GM12875 (cell line): ENCODE data around the gene NSD1.

Experiments
- H3K4me3 ChIP-seq: one replicate; pipeline ENCODE4 v1.5.1; 2011; ENCODE audit warnings: low read depth, low read length, control low read depth
- TF ChIP-seq, protein P1 (sequence below): IDR thresholded peaks from 2 replicates; pipeline ENCODE4 v1.5.1; 2011; ENCODE audit warnings: low read depth, mild to moderate bottlenecking, control low read depth, inconsistent platforms, low read length, moderate library complexity, borderline replicate concordance; ENCODE audit not compliant: insufficient read depth

The NSD1 gene

DNA sequence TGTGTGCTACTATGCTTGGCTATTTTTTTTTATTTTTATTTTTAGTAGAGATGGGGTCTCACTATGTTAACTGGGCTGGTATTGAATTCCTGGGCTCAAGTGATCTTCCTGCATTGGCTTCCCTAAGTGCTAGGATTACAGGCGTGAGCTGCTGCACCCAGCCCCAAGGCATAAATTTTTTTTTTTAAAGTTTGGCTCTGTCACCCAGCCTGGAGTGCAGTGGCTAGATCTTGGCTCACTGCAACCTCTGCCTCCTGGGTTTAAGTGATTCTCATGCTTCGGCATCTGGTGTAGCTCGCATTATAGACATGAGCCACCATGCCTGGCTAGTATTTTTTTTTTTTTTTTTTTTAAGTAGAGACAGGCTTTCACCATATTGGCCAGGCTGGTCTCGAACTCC, 99.6 kb downstream of the NSD1 start:
- TF ChIP-seq, protein P1, sequence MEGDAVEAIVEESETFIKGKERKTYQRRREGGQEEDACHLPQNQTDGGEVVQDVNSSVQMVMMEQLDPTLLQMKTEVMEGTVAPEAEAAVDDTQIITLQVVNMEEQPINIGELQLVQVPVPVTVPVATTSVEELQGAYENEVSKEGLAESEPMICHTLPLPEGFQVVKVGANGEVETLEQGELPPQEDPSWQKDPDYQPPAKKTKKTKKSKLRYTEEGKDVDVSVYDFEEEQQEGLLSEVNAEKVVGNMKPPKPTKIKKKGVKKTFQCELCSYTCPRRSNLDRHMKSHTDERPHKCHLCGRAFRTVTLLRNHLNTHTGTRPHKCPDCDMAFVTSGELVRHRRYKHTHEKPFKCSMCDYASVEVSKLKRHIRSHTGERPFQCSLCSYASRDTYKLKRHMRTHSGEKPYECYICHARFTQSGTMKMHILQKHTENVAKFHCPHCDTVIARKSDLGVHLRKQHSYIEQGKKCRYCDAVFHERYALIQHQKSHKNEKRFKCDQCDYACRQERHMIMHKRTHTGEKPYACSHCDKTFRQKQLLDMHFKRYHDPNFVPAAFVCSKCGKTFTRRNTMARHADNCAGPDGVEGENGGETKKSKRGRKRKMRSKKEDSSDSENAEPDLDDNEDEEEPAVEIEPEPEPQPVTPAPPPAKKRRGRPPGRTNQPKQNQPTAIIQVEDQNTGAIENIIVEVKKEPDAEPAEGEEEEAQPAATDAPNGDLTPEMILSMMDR, result no peak
- H3K4me3 ChIP-seq, result no peak overlapping the region

GRCh38 chr5:177233802-177234201, 100.2 kb downstream of the NSD1 start:
- TF ChIP-seq, protein P1, result no peak
- no peak overlapping the region for H3K4me3 ChIP-seq

DNA sequence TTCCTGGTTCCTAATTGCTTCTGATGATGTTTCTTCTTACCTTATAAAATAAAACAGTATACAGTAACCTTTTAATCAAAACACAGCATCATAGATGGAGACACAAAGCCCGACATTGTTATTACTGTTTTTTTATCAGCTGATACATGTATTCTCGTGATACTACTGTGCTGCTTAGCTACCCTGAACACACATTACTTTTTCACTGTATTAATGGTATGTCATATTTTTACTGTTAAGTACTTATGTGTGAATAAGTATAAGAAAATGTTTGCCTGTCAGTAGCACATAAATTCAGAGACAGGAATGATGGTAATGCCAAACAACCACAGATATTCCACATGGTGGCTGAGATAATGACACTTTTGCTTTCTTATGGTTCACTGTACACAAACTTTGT, 101.3 kb downstream of the NSD1 start:
- TF ChIP-seq, protein P1, result no peak
- no peak overlapping the region for H3K4me3 ChIP-seq

DNA sequence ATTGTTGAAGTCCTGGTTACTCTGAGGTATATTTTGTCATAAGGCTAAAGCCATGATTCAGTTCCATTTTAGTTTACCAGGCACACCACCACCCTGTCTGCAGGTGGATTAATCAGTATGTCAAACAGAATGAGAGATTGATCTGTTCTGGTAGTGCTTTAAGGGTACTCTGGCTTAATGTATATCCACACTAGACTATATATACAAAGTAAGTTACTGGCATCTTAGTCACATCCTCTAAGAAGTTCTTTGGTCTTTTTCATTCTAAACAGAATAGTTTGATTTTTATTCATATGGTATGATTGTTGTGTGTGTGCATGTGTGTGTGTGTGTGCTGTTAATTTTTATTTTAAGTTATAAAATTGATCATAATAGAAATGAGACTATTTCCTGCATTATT, 108.2 kb downstream of the NSD1 start:
- TF ChIP-seq, protein P1, result no peak
- no peak overlapping the region for H3K4me3 ChIP-seq

DNA sequence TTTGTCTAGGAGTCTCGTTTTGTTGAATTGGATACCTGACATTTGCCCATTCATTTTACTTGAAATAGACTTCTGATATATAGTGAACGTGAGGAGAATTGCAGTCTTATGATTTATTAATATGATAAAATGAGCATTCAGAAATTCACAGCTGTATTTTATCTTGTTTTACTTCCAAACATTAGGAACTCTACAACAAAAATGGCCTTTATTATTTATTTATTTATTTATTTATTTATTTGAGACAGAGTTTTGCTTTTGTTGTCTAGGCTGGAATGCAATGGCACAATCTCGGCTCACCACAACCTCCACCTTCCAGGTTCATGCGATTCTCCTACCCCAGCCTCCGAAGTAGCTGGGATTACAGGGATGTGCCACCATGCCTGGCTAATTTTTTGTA, 108.7 kb downstream of the NSD1 start:
- H3K4me3 ChIP-seq, result no peak overlapping the region
- TF ChIP-seq, protein P1, result no peak

DNA sequence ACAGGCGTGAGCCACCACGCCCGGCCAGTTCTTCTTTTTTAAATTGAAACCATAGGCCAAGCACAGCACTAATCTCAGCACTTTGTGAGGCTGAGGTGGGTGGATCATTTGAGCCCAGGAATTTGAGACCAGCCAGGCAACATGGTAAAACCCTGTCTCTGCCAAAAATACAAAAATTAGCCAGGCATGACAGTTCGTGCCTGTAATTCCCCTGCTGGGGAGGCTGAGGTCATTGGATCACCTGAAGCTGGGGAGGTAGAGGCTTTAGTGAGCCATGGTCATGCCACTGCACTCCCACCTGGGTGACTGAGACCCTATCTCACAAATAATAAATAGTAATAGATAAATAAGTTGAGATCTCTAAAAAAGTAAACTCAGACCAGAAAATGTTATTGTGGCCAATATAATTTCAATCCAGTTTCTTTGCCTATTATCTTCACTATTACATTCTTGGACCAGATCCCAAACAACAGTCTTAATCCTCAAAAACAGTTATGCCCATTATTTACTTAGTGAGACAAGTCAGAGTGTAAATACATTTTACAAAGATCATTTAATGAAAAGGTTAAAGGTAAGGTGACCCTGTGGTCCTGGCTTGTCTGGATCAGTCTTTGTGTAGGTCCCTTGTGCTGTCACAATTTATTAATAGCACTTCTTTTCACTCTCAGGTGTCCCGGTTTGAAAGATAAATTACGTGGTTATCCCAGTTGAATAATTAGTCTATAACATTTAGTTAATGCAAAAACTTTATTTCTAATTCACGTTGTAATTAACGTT, 116.4 kb downstream of the NSD1 start:
- TF ChIP-seq, protein P1, result no peak
- no peak overlapping the region for H3K4me3 ChIP-seq

DNA sequence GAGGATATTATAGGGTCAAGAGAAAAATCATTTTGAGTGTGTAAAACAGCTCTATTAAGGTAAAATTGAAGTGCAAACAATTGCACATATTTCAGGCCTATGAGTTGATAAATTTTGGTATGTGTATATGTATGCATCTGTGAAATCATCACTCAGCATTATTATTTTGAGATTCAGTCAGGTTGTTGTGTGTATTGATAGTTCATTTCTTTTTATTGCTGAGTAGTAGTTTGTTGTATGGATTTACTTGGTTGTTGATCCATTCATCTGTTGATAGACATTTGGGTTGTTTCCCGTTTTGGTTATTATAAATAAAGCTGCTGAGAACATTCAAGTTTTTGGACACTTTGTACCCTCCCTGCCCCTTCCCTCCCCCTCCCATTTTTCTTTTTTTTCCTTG, 119.7 kb downstream of the NSD1 start:
- no peak overlapping the region for H3K4me3 ChIP-seq
- TF ChIP-seq, protein P1, result no peak
